WTC11 (cell line): ENCODE measurements around the gene KANSL3. TPM values are rescaled to one million over a fixed set of nuclear protein-coding genes. Genes with fewer than 3 reads are reported as not detected.

ENCODE experiments used
- ATAC-seq: fragments of 200-7000 bp; cut with Tn5 transposase; 2 replicates; pipeline ENCODE4 v1.10.0; 2021; ENCODE audit warnings: mild to moderate bottlenecking, moderate library complexity
- CTCF ChIA-PET: fragments of 300-600 bp; sonication (Branson Sonifier 250); formaldehyde crosslinking; loops from one replicate; lab custom pipeline; 2021; ENCODE audit warnings: antibody characterized with exemption; lab: Charles Lee
- POLR2A ChIA-PET: fragments of 350-600 bp; sonication (Branson Sonifier 250); formaldehyde crosslinking; loops from one replicate; lab custom pipeline; 2021; ENCODE audit warnings: antibody characterized with exemption; lab: Charles Lee
- DNase-seq: peaks from one replicate; pipeline ENCODE4 v3.0.0; 2021; ENCODE audit warnings: low spot score
- H3K27ac Mint-ChIP-seq: 2 replicates; pipeline ENCODE4 v1.8.0; 2021; ENCODE audit warnings: mixed read lengths
- H3K27me3 Mint-ChIP-seq: 2 replicates; pipeline ENCODE4 v1.8.0; 2021; ENCODE audit warnings: low read depth, mild to moderate bottlenecking, moderate library complexity, mixed read lengths
- H3K36me3 Mint-ChIP-seq: 2 replicates; pipeline ENCODE4 v1.8.0; 2021; ENCODE audit warnings: mixed read lengths
- H3K4me1 Mint-ChIP-seq: 2 replicates; pipeline ENCODE4 v1.8.0; 2022; ENCODE audit warnings: mixed read lengths
- H3K4me3 Mint-ChIP-seq: 2 replicates; pipeline ENCODE4 v1.8.0; 2021; ENCODE audit warnings: mild to moderate bottlenecking, moderate library complexity, mixed read lengths
- H3K9me3 Mint-ChIP-seq: 2 replicates; pipeline ENCODE4 v1.8.0; 2021; ENCODE audit warnings: mixed read lengths
- ELF4 ChIP-seq: sonication (generic); formaldehyde crosslinking; IDR thresholded peaks from 2 replicates; pipeline ENCODE4 v1.8.1; 2022; ENCODE audit warnings: low read depth, mild to moderate bottlenecking, moderate library complexity, missing genetic modification reagents
- MYBL2 ChIP-seq: sonication (generic); formaldehyde crosslinking; IDR thresholded peaks from 2 replicates; pipeline ENCODE4 v1.8.1; 2023; ENCODE audit warnings: mild to moderate bottlenecking, moderate library complexity, missing genetic modification reagents
- NFATC4 ChIP-seq: fragments of 250-450 bp; sonication (Bioruptor Pico); IDR thresholded peaks from 2 replicates; pipeline ENCODE4 v1.9.0; 2021; ENCODE audit warnings: mild to moderate bottlenecking
- RORB ChIP-seq: fragments of 250-450 bp; sonication (Bioruptor Pico); IDR thresholded peaks from 2 replicates; pipeline ENCODE4 v1.9.0; 2021; ENCODE audit warnings: mild to moderate bottlenecking
- TCF7 ChIP-seq: sonication (generic); formaldehyde crosslinking; IDR thresholded peaks from 2 replicates; pipeline ENCODE4 v1.8.0; 2022; ENCODE audit warnings: mild to moderate bottlenecking, low read depth, missing genetic modification reagents, moderate library complexity
- TEAD4 ChIP-seq: sonication (generic); formaldehyde crosslinking; IDR thresholded peaks from 2 replicates; pipeline ENCODE4 v1.8.0; 2022; ENCODE audit warnings: mild to moderate bottlenecking, missing genetic modification reagents
- TP53 ChIP-seq: sonication (generic); formaldehyde crosslinking; IDR thresholded peaks from 2 replicates; pipeline ENCODE4 v1.8.1; 2023; ENCODE audit warnings: mild to moderate bottlenecking, missing genetic modification reagents
- ZNF232 ChIP-seq: sonication (generic); formaldehyde crosslinking; IDR thresholded peaks from 2 replicates; pipeline ENCODE4 v1.8.0; 2022; ENCODE audit warnings: mild to moderate bottlenecking, missing genetic modification reagents
- total RNA-seq: library from RNA; stranded (reverse); gene quantifications from 3 replicates; pipeline ENCODE4 v1.2.3, GENCODE V29; 2021
- TF ChIP-seq, protein P1 (sequence below): fragments of 250-450 bp; sonication (Bioruptor Pico); IDR thresholded peaks from 2 replicates; pipeline ENCODE4 v1.9.0; 2021; ENCODE audit warnings: moderate library complexity, mild to moderate bottlenecking, inconsistent platforms, borderline replicate concordance
- TF ChIP-seq, protein P2 (sequence below): sonication (generic); formaldehyde crosslinking; IDR thresholded peaks from 2 replicates; pipeline ENCODE4 v1.8.1; 2023; ENCODE audit warnings: mild to moderate bottlenecking, missing genetic modification reagents, borderline replicate concordance
- TF ChIP-seq, protein P3 (sequence below): fragments of 250-450 bp; sonication (Bioruptor Pico); IDR thresholded peaks from 2 replicates; pipeline ENCODE4 v1.9.0; 2021; ENCODE audit warnings: mild to moderate bottlenecking
- TF ChIP-seq, protein P4 (sequence below): sonication (generic); formaldehyde crosslinking; IDR thresholded peaks from 2 replicates; pipeline ENCODE4 v1.8.1; 2022; ENCODE audit warnings: missing genetic modification reagents, borderline replicate concordance
- TF ChIP-seq, protein P5 (sequence below): sonication (generic); formaldehyde crosslinking; IDR thresholded peaks from 2 replicates; pipeline ENCODE4 v1.8.1; 2022; ENCODE audit warnings: low read depth, mild to moderate bottlenecking, moderate library complexity, missing genetic modification reagents, borderline replicate concordance
- TF ChIP-seq, protein P6 (sequence below): sonication (generic); formaldehyde crosslinking; IDR thresholded peaks from 2 replicates; pipeline ENCODE4 v1.8.0; 2023; ENCODE audit warnings: missing genetic modification reagents
- TF ChIP-seq, protein P7 (sequence below): fragments of 250-450 bp; sonication (Bioruptor Pico); conservative IDR thresholded peaks from 2 replicates; pipeline ENCODE4 v1.9.0; 2021; ENCODE audit warnings: mild to moderate bottlenecking
- TF ChIP-seq, protein P8 (sequence below): sonication (generic); formaldehyde crosslinking; IDR thresholded peaks from 2 replicates; pipeline ENCODE4 v1.8.0; 2022; ENCODE audit warnings: mild to moderate bottlenecking, missing genetic modification reagents
- TF ChIP-seq, protein P9 (sequence below): sonication (generic); formaldehyde crosslinking; IDR thresholded peaks from 2 replicates; pipeline ENCODE4 v1.8.1; 2023; ENCODE audit warnings: mild to moderate bottlenecking, missing genetic modification reagents

Gene KANSL3
- total RNA-seq, 1 experiment from 2014 or later: 32.5 TPM

DNA sequence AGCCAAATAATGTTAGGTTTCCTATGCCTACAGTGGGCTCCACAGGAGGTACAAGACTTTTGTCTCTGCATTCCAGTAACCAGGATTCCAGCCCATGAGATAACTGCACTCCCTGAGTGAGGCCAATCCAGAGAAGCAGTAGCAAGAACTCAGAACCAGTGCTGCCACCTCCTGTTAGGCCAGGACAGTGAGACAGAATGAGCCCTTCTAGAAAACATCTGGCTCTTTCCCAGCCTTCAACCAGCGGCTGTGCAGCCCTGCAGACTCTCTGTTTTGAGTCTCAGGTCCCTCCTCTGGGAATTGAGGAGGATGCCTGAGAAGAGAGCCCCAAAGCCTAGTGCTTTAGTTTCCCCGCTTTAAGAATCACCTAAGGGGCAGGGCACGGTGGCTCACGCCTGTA is 57.3 kb downstream of the KANSL3 start:
- CTCF ChIA-PET: interaction anchor here (0.7 to 2.8 kb wide), 2 partner anchors 26 to 31 kb away, joined by 4 to 14 read pairs; no protein-coding TSS in a partner anchor

DNA sequence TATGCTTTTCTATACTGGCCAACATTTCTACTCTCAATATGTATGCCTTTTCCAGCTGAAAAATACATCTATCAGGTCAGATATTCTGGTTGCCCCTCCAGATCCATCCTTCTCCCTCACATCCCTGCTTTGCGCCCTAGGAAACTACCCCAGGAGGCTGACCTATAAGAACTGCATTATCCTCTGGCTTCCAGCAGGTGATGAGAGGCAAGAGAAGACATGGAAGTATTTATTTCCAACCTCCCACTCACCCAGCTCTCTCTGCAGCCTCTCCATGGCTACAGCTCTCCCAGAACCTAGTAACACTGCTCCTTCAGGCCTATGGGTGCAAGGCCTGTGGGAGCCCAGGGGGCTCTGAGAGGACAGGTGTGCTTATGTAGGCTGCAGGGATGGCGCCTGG is 58.7 kb downstream of the KANSL3 start:
- ATAC-seq: peak; percentile 55
- Mint-ChIP-seq H3K4me1 (no peaks in the 10 kb centered on the region), H3K9me3 (no peaks in the 10 kb centered on the region), H3K27ac (no peak overlapping the region), H3K36me3 (no peaks in the 10 kb centered on the region), H3K4me3 (no peak overlapping the region), H3K27me3 (no peaks in the 10 kb centered on the region)
- no peak for DNase-seq
- ChIA-PET POLR2A (no interaction called here), CTCF (interaction anchor here (0.7 to 1.9 kb wide), 3 partner anchors 25 to 32 kb away, joined by 3 to 10 read pairs (median 7); no protein-coding TSS in a partner anchor)
- TF ChIP-seq, protein P1, sequence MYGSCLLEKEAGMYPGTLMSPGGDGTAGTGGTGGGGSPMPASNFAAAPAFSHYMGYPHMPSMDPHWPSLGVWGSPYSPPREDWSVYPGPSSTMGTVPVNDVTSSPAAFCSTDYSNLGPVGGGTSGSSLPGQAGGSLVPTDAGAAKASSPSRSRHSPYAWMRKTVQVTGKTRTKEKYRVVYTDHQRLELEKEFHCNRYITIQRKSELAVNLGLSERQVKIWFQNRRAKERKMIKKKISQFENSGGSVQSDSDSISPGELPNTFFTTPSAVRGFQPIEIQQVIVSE (CRISPR knock-in tag): no peak
- TF ChIP-seq TP53: no peak
- TF ChIP-seq, protein P2, sequence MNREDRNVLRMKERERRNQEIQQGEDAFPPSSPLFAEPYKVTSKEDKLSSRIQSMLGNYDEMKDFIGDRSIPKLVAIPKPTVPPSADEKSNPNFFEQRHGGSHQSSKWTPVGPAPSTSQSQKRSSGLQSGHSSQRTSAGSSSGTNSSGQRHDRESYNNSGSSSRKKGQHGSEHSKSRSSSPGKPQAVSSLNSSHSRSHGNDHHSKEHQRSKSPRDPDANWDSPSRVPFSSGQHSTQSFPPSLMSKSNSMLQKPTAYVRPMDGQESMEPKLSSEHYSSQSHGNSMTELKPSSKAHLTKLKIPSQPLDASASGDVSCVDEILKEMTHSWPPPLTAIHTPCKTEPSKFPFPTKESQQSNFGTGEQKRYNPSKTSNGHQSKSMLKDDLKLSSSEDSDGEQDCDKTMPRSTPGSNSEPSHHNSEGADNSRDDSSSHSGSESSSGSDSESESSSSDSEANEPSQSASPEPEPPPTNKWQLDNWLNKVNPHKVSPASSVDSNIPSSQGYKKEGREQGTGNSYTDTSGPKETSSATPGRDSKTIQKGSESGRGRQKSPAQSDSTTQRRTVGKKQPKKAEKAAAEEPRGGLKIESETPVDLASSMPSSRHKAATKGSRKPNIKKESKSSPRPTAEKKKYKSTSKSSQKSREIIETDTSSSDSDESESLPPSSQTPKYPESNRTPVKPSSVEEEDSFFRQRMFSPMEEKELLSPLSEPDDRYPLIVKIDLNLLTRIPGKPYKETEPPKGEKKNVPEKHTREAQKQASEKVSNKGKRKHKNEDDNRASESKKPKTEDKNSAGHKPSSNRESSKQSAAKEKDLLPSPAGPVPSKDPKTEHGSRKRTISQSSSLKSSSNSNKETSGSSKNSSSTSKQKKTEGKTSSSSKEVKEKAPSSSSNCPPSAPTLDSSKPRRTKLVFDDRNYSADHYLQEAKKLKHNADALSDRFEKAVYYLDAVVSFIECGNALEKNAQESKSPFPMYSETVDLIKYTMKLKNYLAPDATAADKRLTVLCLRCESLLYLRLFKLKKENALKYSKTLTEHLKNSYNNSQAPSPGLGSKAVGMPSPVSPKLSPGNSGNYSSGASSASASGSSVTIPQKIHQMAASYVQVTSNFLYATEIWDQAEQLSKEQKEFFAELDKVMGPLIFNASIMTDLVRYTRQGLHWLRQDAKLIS (CRISPR knock-in tag): no peak
- TF ChIP-seq NFATC4 (CRISPR knock-in tag): no peak
- no peak for TF ChIP-seq ZNF232
- TF ChIP-seq, protein P3, sequence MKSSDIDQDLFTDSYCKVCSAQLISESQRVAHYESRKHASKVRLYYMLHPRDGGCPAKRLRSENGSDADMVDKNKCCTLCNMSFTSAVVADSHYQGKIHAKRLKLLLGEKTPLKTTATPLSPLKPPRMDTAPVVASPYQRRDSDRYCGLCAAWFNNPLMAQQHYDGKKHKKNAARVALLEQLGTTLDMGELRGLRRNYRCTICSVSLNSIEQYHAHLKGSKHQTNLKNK (CRISPR knock-in tag): no peak
- TF ChIP-seq TEAD4 (CRISPR knock-in tag): no peak
- TF ChIP-seq, protein P4, sequence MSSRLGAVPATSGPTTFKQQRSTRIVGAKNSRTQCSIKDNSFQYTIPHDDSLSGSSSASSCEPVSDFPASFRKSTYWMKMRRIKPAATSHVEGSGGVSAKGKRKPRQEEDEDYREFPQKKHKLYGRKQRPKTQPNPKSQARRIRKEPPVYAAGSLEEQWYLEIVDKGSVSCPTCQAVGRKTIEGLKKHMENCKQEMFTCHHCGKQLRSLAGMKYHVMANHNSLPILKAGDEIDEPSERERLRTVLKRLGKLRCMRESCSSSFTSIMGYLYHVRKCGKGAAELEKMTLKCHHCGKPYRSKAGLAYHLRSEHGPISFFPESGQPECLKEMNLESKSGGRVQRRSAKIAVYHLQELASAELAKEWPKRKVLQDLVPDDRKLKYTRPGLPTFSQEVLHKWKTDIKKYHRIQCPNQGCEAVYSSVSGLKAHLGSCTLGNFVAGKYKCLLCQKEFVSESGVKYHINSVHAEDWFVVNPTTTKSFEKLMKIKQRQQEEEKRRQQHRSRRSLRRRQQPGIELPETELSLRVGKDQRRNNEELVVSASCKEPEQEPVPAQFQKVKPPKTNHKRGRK (CRISPR knock-in tag): no peak
- TF ChIP-seq, protein P5, sequence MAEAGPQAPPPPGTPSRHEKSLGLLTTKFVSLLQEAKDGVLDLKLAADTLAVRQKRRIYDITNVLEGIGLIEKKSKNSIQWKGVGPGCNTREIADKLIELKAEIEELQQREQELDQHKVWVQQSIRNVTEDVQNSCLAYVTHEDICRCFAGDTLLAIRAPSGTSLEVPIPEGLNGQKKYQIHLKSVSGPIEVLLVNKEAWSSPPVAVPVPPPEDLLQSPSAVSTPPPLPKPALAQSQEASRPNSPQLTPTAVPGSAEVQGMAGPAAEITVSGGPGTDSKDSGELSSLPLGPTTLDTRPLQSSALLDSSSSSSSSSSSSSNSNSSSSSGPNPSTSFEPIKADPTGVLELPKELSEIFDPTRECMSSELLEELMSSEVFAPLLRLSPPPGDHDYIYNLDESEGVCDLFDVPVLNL (CRISPR knock-in tag): no peak
- TF ChIP-seq, protein P6, sequence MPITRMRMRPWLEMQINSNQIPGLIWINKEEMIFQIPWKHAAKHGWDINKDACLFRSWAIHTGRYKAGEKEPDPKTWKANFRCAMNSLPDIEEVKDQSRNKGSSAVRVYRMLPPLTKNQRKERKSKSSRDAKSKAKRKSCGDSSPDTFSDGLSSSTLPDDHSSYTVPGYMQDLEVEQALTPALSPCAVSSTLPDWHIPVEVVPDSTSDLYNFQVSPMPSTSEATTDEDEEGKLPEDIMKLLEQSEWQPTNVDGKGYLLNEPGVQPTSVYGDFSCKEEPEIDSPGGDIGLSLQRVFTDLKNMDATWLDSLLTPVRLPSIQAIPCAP: no peak
- TF ChIP-seq, protein P7, sequence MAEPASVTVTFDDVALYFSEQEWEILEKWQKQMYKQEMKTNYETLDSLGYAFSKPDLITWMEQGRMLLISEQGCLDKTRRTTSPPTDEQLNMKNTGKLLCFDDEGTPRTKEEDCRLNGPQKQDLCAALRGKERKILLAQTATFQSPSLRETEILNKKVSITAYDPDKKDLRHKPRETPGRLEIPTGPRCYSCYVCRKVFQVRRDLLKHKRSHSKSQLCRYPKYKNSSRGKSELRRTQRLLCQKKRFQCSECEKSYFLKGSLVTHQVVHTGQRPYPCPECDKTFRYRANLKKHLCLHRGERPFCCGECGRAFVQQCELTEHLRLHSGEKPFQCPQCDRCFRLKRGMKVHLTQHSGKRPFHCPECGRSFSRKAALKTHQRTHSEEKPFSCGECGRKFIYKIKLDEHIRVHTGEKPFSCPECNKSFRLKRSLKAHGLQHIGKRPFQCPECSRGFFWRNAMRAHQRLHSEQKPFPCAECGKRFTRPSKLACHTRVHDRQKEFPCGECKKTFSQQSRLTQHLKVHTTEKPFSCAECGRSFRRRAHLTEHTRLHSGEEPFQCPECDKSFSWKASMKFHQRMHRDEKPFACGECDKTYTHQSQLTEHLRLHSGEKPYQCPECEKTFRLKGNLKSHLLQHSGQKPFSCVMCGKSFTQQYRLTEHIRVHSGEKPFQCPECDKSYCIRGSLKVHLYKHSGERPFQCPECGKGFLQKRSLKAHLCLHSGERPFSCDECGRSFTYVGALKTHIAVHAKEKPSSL (CRISPR knock-in tag): no peak
- TF ChIP-seq, protein P8, sequence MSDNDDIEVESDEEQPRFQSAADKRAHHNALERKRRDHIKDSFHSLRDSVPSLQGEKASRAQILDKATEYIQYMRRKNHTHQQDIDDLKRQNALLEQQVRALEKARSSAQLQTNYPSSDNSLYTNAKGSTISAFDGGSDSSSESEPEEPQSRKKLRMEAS (CRISPR knock-in tag): no peak

More for the DNA sequence above, 57.3 kb downstream of the KANSL3 start:
- no peaks in the 10 kb centered on the region for H3K9me3 Mint-ChIP-seq
- no peaks in the 10 kb centered on the region for H3K4me1 Mint-ChIP-seq
- ATAC-seq (peak; percentile 76), DNase-seq (no peak)
- POLR2A ChIA-PET: no interaction called here
- no peaks in the 10 kb centered on the region for H3K27me3 Mint-ChIP-seq
- H3K27ac Mint-ChIP-seq: no peak overlapping the region
- H3K4me3 Mint-ChIP-seq: no peak overlapping the region
- no peaks in the 10 kb centered on the region for H3K36me3 Mint-ChIP-seq
- TF ChIP-seq MYBL2 (CRISPR knock-in tag): no peak
- TF ChIP-seq TCF7 (CRISPR knock-in tag): no peak
- TF ChIP-seq, protein P4 (CRISPR knock-in tag): no peak
- TF ChIP-seq, protein P1 (CRISPR knock-in tag): no peak
- no peak for TF ChIP-seq RORB
- no peak for TF ChIP-seq ELF4
- TF ChIP-seq, protein P9, sequence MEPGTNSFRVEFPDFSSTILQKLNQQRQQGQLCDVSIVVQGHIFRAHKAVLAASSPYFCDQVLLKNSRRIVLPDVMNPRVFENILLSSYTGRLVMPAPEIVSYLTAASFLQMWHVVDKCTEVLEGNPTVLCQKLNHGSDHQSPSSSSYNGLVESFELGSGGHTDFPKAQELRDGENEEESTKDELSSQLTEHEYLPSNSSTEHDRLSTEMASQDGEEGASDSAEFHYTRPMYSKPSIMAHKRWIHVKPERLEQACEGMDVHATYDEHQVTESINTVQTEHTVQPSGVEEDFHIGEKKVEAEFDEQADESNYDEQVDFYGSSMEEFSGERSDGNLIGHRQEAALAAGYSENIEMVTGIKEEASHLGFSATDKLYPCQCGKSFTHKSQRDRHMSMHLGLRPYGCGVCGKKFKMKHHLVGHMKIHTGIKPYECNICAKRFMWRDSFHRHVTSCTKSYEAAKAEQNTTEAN (CRISPR knock-in tag): no peak
